IPS-NIHi11 (cell line): ENCODE results near the gene TPD52L2.
"Not testable (repeated sequence)": the region's sequence is repeated elsewhere in the genome, so short reads cannot be mapped to it uniquely, and the experiment has no call there.

Experiments used
- DNase-seq: peaks from one replicate; pipeline ENCODE4 v3.0.0; 2012; ENCODE audit warnings: mixed read lengths, low spot score

The TPD52L2 gene

DNA sequence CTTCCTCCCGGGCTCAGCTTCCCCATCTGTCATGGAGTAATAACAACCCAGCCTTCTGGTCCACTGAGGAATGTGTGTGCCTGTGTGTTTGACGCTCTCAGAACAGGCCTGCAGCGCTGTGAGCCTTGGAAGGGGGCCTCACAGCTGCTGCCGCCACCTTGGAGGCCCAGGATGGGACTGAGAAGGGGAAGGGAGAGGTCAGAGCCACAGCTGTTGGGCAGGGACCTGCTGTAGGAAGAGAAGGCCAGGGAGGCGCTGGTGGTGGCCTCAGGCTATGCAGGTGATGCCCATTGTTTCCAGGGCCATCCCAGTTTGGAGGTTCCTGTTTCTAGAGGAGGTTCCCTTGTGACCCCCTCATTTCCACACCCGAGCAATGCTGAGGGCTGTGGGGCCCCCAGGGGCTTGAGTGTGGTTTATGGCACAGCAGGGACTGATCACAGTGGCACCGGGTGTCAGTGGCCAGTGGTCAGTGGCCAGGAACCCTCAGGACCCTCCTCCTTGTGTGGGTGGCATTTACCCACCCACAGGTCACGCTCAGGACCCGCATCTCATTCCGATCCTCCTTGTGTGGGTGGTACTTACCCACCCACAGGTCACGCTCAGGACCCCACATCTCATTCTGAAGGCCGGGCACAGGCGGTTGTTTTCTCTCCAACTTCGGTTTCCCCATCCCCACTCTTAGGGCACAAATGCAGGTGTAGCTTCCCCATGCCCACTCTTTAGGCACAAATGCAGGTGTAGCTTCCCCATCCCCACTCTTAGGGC lies 14.0 kb downstream of the TPD52L2 start:
- DNase-seq: no peak

DNA sequence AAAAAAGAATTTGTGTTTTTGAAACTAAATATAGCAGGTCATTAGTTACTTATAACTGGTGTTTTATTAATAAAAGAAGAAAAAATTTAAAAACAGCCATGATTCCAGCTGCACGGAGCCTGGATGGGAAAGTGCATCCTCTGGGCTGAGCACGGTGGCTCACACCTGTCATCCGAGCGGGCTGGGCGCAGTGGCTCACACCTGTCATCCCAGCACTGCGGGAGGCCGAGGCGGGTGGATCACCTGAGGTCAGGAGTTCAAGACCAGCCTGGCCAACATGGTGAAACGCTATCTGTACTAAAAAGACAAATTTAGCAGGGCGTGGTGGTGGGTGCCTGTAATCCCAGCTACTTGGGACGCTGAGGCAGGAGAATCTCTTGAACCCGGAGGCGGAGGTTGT lies 15.8 kb downstream of the TPD52L2 start:
- not testable (repeated sequence) for DNase-seq

DNA sequence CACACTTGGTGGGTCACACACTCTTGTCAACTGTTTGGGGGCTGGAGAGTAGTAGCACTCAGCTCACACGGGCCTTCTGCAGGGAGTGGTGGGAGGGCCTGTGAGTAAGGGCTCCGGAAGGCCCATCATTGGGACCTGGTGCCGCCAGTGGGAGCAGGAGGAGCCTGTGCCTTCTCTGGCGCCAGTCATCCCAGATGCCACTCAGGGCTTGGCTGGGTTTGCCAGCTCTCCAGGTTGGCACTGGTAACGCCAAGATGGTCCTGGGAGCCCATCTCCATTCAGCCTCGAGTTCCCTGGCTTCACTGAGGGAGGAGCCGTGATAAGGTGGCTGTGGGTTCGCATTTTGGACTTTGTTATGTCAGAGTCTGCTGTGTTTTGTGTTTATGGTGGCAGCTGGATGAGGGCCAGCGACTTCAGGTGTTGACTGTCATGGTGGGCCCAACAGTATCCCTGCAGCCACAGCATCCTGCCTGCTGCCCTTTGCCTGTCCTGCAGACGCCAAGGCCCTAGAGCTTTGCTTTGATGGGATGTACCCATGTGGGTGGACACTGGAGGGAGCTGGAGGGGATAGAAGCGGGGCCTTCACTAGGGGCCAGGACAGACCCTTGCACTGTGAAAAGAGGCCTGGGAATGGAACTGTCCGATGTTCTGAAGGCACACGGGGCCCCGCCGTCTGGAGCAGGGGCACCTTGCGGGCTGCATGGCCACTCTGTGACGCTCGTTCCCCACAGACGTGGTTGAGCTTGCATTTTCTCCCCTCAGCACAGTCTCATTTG lies 16.6 kb downstream of the TPD52L2 start:
- peak; percentile 49 for DNase-seq

GRCh38 chr20:63882257-63883200 lies 17.5 kb downstream of the TPD52L2 start:
- DNase-seq: no peak

GRCh38 chr20:63883201-63883593 lies 18.1 kb downstream of the TPD52L2 start:
- DNase-seq: no peak

DNA sequence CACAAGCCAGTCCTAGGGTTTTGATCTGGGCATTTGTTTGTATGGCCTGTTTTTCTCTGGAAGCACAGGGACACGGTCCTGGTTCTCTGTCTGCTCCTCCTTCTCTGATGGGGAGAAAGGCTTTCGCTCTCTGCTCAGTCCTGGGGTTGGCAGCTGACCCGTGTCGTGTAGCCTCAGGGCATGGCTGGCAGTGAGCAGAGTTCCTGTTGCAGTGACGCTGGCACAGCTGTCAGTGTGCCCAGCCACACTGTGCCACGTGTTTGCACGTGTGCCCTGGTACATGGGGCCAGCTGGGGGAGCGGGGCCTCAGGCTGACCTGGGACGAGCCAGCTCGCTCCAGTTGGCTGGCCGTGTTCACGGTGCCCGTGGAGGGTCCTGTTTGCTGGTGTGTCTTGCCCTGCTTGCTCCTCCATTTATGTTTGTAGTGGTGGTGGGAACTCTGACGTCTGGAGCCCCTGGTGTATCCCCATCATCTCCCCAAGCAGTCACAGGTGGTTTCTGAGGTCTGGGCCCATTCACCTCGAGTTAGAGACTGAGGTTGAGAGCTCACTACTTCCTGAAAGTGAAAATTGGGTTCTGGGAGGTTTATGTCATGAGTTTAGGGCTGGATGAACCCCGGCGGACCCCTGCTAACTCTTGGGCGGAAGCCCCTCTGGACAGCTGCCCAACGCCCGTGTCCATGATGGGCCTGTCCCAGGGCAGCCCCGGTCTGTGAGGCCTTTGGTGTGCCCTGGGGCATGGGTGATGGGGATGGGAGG lies 19.6 kb downstream of the TPD52L2 start:
- no peak for DNase-seq

DNA sequence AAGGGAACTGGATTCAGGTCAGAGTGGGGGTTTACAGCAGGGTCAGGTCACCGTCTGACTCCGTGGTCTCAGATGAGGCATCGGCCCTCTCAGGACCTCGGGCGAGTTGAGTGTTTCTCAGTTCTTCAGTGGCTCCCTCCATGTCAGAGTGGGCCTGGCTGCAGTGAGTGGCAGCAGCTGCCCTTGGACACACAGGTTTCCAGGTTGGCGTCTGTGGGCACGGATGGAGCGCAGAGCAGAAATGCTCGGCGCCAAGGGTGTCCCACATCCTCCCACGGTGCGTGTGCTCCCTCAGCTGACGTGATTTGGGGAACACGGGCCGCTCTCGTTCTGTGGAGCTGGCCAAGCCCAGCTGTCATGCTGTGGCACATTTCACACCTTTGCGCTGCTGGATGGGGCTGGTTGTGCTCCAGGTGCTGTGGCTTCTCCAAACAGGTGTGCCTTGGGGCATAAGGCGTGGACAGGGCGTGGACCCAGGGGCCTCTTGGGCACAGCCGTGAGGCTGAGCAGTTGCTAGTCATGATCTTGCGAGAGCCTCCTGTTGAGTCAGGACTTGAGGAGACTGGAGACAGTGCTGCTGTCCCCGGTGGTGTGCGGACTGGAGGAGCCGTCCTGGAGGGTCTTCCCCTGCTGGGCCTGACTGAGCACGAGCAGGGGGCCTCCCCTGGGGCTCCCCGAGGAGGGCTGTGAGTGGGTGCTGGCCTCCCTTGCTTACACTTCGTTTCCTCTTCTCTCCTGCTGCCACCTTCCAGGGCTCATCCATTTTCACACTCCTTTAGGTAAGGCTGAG lies 20.4 kb downstream of the TPD52L2 start:
- DNase-seq: no peak

DNA sequence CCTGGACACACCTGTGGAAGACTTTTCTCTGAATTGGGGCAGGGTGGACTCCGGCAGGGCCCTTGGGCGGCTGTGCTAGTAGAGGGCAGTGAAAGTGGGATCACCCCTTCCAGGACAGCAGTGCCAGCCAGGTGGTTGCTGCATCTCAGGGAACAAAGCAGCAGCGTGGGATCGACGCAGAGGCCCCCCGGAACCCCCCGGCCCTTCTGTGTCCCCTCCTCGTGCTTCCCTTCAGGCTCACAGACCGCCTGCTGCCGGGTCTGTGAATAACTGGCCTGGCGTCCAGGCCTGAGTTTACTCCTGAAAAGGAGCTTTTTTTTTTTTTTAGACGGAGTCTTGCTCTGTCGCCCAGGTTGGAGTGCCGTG lies 21.0 kb downstream of the TPD52L2 start:
- DNase-seq: no peak

DNA sequence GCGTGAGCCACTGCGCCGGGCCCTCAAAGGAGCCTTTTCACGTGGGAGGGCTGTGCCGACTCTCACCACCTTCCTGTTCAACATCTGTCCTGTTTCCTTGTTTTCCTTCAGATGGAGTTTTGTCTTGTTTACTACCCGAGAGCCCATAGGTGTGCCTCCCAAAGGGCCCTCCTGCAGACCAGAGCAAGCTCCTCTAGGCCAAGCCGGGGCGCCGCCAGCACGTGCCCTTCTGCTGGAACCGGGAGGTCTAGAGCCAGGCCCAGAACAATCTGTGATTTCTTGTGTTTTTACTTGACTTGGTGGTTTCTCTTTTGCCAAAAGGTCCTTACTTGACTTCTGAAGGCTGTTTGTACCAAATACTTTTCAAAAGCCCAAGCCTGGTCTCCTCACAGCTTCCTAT lies 21.9 kb downstream of the TPD52L2 start:
- no peak for DNase-seq

DNA sequence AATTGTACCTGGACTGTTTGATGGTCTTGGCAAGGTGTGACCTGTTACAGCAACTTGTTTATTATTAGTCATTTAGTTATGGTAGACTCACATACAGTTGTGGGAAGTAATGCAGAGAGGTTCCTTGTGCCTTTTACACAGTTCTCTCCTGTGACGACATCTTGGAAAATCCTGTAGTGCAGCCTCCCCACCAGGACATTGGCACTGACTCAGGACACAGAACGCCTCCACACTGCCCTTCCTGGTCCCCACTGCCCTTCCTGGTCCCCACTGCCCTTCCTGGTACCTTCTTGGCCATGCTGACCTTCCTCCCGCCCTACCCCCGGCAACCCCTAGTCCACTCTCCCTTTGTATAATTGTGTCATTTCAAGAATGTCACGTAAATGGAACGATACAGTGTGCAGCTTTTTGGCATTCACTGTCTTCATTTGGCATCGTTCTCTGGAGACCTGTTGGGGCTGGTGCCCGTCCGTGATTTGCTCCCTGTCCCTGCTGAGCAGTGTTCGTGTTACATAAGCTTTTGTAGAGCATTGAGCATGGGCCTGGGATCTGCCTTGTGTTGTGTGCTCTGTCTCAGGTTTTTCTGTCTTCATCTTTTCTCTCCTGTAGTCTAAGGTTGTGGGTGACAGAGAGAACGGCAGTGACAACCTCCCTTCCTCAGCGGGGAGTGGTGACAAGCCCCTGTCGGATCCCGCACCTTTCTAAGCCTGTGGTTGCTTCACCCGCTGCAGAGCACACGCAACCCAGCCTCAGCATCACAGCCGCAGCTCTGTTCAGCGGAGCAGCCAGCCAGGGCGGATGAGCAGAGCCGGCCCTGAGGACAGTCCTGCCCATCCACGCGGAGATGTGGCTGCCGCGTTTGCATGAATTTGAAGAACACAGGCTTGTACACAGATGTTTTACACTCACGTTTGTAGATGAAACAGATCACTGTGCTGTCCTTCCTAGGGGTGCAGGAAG lies 24.5 kb downstream of the TPD52L2 start:
- no peak for DNase-seq

GRCh38 chr20:63890201-63890576 lies 25.1 kb downstream of the TPD52L2 start:
- DNase-seq: no peak

- DNase-seq: no peak
Measured at GRCh38 chr20:63890616-63891015, 25.5 kb downstream of the TPD52L2 start.

- no peak for DNase-seq
Measured at GRCh38 chr20:63891061-63892002, 26.3 kb downstream of the TPD52L2 start.

DNA sequence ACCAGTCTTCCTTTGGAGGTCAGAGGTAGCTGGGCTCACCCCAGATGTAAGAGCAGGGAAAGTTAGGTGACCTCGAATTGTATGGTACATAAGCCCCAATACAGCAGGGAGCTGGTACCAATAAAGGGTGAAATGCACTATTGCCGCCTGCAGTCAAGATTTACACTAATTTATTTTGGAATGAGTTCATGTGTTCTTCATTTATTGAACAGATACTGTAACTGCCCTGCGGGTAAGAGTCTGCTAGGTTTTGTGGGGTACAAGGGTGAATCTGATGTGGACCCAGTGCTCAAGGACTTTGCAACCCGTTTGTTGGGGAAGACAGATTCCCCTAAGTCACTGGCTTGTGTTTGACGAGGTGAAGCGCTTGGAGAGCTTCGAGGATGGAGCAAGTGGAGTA lies 27.3 kb downstream of the TPD52L2 start:
- no peak for DNase-seq

DNA sequence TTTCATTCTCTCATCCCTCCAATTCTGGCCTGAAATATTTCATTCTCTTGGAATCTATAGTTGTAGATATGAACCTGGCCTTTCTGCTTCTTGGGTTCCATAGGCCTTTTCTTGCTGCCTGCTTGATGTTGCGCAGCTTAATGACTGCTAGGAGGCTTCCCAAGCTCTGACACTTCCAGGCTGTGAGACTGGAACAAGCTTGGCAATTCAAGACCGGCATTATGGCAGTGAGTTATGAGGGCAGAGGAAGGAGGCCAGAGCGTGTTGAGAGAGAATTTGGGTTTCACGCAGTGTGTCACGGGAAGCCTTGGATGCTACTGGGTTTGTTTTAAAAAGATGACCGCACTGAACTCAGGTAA lies 28.9 kb downstream of the TPD52L2 start:
- no peak for DNase-seq

- DNase-seq: peak; percentile 100
Measured at GRCh38 chr20:63894358-63895201, 29.5 kb downstream of the TPD52L2 start, which contains the start of gene DNAJC5. TSS of gene DNAJC5 (plus strand) at chr20:63895126. CDS start at chr20:63928346, 33,220 bp downstream.

- DNase-seq: no peak
Measured at GRCh38 chr20:63895202-63895951, 30.3 kb downstream of the TPD52L2 start.
